HG02970 (cell line): ENCODE measurements around the gene RPP14.
"Not testable (repeated sequence)": the region's sequence is repeated elsewhere in the genome, so short reads cannot be mapped to it uniquely, and the experiment has no call there.

ENCODE experiments used
- ATAC-seq: cut with Tn5 transposase; IDR thresholded peaks from one replicate; pipeline ENCODE4 v1.9.1; 2021; ENCODE audit warnings: mild to moderate bottlenecking, moderate library complexity, moderate number of reproducible peaks; ENCODE audit not compliant: unreplicated experiment, low FRiP score

Gene RPP14

DNA sequence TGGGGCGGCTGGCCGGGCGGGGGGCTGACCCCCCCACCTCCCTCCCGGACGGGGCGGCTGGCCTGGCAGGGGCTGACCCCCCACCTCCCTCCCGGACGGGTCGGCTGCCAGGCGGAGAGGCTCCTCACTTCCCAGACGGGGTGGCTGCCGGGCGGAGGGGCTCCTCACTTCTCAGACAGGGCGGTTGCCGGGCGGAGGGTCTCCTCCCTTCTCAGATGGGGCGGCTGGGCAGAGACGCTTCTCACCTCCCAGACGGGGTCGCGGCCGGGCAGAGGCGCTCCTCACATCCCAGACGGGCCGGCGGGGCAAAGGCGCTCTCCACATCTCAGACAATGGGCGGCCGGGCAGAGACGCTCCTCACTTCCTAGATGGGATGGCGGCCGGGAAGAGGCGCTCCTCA lies 15.6 kb upstream of the RPP14 start:
- ATAC-seq, result not testable (repeated sequence)

DNA sequence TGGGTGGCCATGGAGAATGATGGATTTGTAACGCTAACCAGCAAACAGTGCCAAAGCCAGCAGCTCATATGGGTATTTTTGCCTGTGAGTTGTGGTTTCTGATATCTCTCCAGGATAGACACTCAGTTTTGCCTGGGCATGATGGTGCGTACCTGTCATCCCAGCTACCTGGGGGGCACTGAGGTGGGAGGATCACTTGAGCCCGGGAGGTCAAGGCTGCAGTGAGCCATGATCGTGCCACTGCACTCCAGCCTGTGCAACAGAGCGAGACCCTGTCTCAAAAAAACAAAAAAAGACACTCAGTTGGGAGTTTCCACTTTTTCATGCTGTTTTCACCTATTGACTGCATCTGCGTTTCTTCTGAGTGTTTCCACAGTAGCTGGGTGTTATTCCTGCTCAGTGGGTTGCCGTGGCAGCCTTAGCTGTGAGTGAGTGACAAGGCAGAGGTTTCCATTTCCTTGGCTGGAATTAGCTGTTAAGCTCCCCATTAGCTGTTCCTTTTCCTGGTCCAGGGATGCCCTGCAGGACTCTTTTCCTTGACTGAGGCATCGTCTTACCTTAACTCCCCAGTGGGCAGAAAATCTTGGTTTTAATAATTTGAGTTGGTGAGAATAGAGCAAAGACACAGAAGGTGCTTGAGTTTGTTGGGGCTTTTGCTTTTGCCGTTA lies 14.2 kb upstream of the RPP14 start:
- ATAC-seq, result no peak

DNA sequence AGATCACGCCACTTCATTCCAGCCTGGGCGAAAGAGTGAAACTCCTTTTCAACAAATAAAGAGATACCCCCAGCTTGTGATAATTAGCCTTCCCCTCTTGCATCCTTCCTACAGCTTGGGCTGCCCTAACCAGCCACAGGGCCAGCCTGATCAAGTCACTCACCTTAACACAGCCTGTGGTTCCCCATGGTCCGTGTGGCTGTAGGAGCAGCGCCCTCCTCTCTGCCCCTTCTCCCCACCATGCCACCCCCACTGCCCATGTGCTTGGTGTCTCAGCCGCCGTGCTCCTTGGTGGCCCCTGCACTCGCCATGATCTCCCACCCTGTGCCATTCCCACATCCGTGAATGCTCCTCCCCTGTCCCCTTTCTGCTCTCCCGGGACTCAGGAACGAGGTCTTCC lies 13.2 kb upstream of the RPP14 start:
- no peak for ATAC-seq

DNA sequence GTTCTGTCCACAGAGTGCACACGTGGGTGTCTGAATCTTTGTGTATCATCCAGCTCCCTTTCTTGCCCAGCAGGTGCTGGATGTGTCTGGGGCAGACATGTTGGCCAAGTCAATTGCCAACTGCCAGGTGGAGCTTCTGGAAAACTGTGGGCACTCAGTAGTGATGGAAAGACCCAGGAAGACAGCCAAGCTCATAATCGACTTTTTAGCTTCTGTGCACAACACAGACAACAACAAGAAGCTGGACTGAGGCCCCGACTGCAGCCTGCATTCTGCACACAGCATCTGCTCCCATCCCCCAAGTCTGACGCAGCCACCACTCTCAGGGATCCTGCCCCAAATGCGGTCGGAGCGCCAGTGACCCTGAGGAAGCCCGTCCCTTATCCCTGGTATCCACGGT lies 12.5 kb upstream of the RPP14 start:
- ATAC-seq, result no peak

DNA sequence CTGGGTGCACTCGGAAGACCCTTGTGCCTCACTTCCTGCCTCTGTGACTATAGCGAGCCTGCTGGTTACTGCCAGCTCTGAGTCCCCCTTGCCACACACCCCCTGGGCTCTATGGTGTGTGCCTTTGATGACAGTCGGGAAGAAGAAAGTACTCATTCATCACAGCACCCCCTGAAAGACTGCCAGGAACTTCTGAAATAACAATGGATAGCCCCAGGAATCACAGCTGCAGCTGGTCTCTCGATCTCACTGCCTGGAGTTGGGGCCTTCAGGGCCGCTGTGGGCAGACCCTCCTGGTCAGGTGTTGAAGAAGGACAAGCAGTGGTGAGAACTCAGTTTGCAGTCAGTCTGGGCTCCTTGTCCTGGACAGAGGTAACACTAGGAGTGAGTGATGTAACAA lies 9.8 kb upstream of the RPP14 start:
- ATAC-seq, result no peak

DNA sequence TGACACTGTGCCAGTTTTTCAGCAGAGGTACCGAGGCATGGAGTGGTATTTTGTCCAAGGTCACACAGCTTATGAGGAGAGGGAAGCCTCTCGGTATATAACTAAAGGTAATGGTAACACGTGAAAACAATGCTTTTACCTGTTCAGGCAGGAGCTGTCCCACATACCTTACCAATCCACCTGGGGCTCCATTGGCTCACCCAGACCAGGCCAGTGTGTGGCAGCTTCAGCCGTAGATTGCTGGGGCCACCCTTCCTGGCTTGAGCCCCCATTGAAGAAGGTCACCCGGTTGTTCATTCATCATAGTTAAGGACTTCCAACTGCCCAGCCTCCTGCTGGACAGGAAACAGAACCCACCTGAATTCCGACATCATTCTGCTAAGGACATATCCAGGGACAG lies 9.2 kb upstream of the RPP14 start:
- ATAC-seq, result no peak

DNA sequence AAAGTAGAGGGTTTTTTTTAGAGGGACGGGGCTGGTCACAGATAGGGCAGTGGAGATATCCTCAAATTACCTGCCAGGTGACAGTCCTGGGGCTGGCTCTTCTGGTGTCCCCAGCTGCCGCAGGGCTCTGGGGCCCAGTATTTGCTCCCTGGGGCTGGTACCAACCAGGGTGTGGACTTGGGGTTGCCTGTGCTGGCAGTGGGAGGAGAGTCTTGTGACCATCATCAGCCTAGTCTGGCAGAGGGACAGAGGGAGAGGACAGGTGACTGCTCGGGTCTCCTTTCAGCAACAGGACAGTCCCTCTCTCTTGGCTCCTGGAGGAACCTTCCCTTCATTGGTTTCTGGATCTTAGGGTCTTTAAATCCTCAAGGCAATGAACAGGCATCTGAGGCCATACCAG lies 7.9 kb upstream of the RPP14 start:
- ATAC-seq, result no peak

DNA sequence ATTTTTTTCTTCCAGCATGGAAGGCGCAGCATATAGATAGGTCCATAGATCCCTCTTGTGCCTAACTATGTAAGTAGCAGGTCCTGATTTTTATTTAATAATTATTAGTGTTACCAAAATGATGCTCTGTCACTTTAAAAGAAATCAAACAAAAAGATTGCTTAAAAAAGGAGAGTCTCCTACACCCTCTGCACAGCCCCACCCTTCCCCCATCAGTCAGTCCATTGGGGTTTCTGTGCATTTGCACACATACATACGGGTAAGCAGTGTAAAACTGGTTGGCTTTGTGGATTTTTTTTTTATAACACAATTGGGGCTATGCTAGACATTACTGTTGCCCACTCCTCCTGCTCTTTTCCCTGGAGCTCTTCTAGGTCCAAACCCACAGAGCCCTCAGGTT lies 7.0 kb upstream of the RPP14 start:
- no peak for ATAC-seq

DNA sequence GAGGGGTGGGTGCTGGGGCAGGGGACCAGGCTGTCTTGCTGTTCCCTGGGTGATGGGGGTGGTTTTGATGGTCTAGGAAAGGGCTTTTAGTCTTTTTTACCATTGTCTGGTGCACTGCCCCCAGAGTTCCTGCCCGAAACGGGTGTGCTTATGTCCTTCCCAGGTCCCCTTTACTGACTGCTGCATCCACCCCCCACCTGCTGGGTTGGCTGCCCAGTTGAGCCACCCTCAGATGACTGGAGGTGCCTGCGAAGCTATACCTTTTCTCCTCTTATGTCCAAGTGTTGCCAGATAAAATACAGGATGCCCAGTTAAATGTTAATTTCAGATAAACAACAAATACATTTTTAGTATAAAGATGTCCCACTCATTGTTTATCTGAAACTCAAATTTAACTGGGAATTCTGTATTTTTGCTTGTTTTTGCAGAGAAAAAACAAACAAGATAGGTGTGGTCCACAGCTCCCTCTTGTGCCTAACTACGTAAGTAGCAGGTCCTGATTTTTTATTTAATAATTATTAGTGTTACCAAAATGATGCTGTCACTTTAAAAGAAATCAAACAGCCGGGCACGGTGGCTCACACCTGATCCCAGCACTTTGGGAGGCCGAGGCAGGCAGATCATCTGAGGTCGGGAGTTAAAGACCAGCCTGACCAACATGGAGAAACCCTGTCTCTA lies 6.1 kb upstream of the RPP14 start:
- no peak for ATAC-seq

DNA sequence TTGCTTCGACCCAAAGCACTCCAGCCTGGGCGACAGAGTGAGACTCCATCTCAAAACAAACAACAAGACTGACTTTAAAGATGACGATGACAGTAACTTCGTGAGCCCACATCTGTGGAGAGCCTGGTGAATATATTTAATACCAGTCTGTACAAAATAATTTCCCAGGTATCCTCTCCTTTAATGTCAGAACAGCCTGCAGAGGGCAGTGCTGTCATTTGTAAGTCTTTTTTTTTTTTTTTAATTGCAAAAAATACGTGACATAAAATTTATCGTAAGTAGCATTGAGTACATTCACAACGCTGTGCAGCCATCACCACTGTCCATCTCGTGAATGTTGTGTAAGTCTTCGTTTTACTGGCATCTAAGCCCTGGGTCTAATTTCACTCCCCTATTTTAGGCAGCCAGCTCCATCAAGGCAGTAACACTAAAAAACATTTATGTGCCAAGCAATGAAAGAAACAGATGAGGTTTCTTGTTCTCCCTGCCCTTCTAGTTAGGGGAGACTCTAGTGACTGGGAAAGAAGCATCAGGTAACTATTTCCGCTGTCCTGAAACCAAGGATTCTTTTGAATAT lies 1.7 kb downstream of the RPP14 start:
- no peak for ATAC-seq

DNA sequence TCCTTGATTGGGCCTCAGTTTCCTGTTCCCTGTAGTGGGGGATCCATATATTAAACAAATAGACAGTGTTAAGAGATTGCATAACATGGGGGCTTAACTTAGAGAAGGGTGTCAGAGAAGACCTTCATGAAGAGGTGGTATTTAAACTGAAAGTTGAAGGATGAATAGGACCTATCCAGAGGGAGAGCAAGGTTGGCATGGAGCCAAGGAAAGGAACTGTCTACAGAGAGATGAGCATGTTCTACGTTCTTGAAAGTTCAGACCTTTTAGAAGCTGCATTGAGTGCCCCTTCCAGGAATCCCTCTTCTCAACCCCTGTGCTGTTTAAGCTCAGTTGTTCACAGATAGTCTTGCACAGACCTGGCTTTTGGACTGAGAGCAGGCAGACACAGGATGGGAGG lies 2.7 kb downstream of the RPP14 start:
- no peak for ATAC-seq

DNA sequence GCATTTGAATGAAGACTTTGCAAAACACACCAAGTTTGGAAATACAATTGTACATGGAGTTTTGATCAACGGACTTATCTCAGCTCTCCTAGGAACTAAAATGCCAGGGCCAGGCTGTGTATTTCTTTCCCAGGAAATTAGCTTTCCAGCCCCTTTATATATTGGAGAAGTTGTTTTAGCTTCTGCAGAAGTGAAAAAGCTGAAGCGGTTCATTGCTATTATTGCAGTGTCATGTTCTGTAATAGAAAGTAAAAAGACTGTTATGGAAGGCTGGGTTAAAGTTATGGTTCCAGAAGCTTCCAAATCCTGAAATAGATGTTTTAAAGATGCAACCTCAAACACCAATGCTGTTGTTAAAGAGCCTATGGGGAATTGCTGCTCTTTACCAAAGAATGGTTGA lies 11.8 kb downstream of the RPP14 start:
- ATAC-seq, result no peak

DNA sequence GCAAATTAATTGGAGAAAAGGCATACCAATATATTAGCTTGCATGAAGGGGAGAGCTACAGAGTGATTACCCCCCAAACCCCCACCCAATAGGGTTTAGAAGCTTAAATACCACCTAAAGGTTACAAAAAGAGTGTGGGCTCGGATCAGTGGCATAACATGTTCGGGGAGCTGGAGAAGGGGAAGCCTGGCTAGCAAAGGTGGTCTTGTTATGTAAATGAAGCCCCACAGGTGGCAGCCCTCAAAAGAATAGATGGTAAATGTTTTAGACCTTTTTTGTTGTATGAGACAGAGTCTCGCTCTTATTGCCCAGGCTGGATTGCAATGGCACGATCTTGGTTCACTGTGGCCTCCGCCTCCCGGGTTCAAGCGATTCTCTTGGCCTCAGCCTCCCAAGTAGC lies 15.7 kb downstream of the RPP14 start:
- no peak for ATAC-seq

DNA sequence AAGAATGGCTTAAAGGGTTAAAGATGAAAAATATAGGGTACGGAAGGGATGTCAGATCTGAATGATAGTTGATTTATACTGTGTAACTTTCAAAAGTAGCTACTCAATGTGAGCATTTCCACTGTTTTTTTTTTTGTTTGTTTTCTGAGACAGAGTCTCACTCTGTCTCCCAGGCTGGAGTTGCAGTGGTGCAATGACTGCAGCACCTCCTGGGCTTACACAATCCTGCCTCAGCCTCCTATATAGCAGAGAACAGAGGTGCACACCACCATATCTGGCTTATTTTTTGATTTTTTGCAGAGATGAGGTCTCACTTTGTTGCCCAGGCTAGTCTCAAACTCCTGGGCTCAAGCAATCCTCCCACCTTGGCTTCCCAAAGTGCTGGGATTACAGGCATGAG lies 16.7 kb downstream of the RPP14 start:
- no peak for ATAC-seq

DNA sequence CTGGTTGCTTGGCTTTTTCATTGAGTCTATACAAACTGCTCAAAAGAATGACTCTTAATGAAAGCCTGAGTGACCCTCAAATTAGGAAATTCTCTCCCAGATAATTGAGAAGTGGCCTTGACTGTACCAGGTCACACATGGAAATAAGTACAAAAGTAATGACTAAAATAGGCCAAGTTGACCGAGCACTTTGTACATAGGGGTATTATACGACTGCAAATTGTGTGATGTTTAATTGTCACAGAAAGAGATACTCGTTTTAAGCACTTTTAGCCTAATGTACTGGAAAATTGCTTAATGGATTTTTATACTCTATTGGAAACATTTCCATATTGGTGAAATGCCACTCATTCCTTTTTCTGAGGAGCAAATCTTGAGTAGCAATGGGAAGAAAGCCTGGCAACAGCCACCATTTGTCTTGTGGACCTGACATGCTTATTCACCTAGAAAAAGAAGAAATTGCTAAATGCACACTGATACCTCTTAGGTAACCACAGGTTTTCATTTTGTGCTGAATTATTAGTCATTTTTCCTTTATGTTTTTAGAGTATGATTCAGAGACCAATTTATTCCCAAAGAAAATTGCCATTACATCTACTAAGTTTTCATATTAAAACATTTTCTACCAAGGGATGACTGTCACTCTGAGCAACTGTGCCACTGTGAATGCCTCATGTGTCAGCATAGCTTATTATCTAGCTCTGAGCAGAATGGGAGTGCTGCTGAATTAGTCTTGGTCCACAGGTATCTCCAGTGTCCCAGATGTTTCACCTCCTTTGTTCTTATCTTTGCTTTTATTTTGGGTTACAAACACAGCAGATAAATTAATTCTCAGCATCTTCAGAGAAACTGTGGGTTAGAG lies 17.7 kb downstream of the RPP14 start:
- ATAC-seq, result no peak

DNA sequence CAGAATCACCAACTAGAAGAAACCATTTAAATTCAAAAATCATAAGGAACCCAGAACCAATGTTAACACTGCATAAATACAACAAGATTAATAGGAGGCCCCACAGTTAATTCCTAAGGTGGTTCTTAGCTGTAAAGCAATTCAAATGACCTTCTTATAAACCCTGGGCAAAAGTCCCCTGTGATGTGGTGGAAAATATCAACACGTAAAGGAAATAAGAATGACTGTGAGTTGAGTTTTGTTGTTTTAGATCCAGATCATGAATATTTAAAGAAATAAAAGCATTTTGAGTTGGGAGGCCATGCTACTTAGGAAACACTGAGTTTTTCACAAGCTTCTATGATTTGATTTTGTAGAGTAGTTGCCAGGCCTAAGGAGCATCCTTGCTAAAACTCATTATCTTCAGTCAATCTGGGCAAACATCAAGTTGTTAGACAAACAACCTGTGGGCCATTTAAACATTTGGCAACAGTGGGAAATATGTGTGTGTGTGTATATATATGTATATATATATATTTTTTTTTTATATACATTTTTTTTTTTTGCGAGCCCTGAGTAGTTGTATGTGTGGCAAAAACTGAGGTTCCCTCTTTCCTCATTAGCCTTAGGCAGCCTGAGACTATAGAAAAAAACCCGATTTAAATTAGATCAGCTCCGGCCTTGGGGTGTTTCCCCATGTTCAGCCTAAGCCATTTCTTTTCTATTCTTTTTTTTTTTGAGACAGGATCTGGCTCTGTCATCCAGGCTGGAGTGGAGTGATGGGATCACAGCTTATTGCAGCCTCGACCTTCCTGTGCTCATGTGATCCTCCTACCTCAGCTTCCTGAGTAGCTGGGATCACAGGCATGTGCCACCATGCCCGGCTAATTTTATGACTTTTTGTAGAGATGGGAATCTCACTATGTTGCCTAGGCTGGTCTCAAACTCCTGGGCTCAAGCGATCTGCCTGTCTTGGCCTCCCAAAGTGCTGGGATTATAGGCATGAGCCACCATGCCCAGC lies 18.6 kb downstream of the RPP14 start:
- no peak for ATAC-seq

DNA sequence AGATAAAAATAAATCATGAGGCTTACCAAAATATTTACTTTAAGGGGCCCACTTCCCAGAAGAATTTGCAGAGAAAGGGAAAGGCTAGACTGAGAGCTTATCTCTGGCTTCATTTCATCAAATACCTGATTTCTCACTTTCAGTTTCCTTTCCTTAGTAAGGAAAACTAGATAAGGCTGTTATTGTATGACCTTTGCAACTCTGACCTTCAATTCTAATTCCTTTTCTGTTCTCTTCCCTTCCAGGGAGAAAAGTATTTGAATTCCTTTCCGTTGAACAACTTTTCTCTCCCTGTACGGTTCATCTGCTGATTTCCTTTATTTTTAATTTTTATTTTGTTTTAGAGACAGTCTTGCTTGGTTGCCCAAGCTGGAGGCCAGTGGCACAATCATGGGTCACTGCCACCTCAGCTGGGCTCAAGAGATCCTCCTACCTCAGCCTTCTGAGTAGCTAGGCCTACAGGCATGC lies 19.5 kb downstream of the RPP14 start:
- no peak for ATAC-seq

DNA sequence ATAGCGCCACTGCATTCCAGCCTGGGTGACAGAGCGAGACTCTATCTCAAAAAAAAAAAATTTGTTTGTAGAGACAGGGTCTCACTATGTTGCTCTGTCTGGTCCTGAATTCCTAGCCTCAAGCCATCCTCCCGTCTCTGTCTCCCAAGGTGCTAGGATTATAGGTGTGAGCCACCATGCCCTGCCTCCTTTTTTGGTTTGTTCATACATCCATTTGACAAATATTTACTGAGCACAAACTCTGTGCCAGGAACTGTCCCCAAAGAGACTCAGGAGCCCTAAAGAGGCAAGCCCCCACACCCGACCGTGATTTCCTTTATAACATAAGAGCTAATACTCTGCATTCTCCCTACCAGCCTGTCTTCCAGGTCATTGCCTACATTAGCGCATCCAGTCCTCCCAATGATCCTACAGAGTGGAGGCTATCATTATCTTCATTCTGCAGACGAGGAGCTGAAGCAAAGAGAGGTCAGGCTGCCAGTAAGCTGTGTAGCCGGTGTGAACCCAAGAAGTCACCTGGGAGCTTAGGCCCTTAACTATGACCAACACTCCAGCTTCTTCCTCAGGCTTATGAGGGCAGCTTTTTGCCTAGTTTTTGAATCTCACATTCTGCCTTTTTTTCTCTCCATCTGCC lies 20.3 kb downstream of the RPP14 start:
- ATAC-seq, result no peak

DNA sequence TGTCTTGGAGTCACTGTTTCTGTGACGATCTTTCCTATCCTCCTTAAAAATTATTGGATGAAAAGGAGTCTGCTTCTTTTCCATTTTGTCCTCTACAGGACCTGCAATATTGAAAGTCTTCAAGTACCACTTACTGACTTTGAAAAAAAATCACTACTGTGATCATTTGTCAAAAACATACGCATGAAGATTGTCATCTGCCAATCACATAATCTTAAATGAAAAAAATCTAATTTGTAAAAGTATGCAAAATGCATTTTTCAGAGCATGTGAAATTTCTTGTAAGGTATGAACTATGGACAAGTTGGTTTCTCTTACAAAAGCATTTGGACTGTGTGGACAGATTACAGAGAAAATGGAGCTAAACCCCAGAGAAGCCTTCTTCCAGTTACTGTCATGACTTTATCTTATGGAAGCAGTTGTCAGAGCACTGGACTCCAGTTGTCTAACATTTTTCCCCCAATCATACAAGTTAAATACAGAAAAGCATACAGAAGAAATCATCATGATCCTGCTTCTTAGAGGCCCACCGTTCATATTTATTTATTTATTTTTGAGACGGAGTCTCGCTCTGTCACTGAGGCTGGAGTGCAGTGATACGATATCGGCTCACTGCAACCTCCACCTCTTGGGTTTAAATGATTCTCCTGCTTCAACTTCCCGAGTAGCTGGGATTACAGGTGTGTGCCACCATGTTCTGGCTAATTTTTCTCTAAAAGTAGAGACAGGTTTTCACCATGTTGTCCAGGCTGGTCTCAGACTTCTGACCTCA lies 23.3 kb downstream of the RPP14 start:
- ATAC-seq, result no peak
